Measurements from ENCODE around the gene ULBP2.
A peak's percentile ranks its signal among the peaks of the same experiment; 100 is the strongest.
"Not testable (repeated sequence)": the region's sequence is repeated elsewhere in the genome, so short reads cannot be mapped to it uniquely, and the experiment has no call there.

The ULBP2 gene

DNA sequence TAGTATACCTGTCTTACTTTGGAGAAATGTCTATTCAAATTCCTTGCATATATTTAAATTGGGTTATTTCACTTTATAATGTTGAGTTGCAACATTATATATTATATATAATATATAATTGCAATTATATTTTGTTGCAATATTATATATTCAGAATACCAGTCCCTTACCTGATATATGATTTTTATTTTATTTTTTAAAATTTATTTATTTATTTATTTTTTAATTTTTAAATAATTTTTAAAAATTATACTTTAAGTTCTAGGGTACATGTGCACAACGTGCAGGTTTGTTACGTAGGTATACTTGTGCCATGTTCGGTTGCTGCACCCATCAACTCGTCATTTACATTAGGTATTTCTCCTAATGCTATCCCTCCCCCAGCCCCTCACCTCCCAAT, 14.8 kb upstream of the ULBP2 start:
- not testable (repeated sequence) for DNase-seq (ENCODE audit: low read depth in 2 of 2)

- no peak for DNase-seq (ENCODE audit: low read depth in 2 of 2)
Observed at GRCh38 chr6:149929422-149929821, 12.4 kb upstream of the ULBP2 start.

DNA sequence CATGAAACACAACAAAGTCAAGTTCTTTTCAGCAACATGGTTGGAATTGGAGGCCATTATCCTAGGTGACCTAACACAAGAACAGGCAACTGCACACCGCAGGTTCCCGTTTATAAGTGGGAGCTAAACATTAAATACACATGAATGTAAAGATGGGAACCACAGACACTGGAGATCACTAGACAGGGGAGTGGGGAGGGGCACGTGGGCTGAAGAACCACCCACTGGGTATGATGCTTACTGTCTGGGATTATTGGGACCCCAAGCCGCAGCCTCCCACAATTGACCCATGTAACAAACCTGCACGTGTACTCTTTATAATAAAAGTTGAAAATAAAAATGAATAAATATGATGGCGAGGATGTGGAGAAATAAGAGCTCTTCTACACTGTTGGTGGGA, 10.3 kb upstream of the ULBP2 start:
- no peak for DNase-seq (ENCODE audit: low read depth in 2 of 2)

DNA sequence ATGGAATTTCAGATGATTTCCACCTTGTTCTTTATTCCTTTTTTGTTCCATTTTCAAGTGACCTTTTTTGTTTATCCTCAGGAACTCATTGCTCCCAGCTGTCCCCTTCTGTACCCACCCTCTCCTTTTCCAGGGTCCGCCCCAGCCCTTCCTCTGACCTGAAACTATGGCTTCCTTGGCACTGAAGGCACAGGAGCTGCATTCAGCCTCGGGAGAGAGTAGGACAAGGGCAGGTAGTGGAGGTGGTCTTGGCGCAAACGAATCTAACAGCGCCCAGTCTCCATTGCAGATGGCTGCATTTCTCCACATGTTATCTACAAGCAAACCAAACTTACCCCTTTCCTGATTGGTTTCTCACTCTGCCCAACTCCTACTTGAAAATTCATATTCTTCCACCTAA, 8.8 kb upstream of the ULBP2 start:
- no peak for DNase-seq (ENCODE audit: low read depth in 2 of 2)

DNA sequence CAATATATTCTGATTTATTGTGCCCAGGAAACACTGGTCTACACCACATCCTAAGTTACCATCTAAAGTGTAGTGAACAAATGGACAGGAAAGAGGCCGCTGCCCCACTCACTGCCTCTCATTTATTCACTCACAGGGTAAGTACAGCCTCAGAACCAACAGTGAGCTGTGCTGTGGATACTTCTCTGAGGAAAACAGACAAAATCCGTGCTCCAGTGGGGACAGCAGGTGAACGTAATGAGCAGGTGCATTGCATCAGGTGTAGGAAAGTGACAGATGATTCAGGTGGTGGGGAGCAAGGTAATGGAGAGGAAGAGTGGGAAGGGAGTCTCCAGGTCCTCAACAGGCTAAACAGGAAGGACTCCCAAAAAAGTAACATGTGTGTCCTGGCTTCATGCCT, 8.4 kb upstream of the ULBP2 start:
- no peak for DNase-seq (ENCODE audit: low read depth in 2 of 2)

- DNase-seq (ENCODE audit: low read depth in 2 of 2), result peak; percentile 50 to 52
Observed at GRCh38 chr6:149934249-149935156, 7.3 kb upstream of the ULBP2 start.

- no peak for DNase-seq (ENCODE audit: low read depth in 2 of 2)
Observed at GRCh38 chr6:149935246-149935645, 6.6 kb upstream of the ULBP2 start.

GRCh38 chr6:149935668-149936067, 6.1 kb upstream of the ULBP2 start:
- no peak for DNase-seq (ENCODE audit: low read depth in 2 of 2)

DNA sequence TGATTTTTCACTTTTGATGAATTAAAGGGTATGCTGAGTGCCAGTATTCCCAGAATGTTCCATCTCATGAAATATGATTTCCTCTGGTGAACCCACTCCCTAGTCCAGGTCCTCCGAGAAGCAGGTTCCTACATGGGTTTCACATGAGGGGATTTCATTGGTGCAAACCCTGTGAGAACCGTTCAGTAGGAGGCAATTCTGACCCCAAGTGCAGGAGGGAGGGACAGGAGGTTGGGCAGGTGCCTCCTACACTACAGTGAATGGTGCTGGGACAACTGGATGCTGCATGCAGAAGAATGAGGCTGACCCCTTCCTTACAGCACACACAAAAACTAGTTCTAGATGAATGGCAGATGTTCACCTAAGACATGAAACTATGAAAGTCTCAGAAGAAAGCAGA, 5.1 kb upstream of the ULBP2 start:
- DNase-seq (ENCODE audit: low read depth in 2 of 2), result no peak

- DNase-seq (ENCODE audit: low read depth in 2 of 2), result not testable (repeated sequence)
Observed at GRCh38 chr6:149938013-149938570, 3.7 kb upstream of the ULBP2 start.

DNA sequence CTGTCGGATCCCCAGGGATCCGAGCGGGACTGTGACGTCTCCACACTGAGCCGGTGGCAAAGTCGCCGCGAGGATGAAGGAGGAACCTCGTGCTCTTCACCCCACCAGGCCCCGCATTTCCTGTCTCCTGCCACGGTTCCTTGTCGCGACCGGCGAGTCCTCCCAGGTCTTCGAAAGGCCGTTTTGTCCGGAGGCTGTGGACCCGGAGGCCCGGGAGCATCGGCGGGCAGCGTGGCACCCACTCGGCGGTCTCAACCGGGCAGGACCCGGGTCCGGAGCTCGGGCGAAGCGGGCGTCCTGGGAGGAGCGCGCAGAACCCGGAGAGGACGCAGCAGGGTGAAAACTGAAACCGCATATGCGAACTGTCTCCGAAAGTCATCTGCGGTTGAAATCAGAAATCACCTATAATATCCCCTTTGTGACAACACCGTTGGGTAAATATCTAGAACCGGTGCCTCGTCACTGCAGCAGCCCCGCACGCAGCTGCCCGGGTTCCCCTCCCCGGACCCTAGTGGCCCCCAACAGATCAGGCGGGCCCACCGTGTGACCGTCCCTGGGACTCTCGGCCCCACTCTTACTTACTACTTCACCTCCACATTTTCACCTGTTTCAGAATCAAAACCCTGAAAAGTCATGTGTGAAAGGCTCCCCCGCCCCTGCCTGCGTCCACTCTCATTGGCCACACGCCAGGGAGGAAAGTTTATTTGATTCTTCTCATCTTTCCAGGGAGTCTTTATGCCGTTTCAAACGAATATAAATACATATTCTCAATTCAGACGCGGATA, 3.1 kb upstream of the ULBP2 start:
- DNase-seq (ENCODE audit: low read depth in 2 of 2), result no peak

DNA sequence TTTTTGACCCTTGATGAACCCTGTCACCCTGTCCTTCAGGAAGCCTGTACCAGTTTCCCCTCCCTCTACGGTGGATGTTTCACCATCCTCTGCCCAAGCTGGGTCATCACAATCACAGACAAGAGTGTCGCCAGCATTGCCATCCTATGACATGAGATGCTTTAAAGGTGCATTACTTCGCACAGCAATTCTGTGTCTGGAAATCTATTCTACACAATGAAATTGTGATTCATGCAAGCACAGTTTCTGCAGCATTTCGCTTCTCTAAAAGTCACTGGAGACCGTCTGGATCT, 2.5 kb upstream of the ULBP2 start:
- no peak for DNase-seq (ENCODE audit: low read depth in 2 of 2)

DNA sequence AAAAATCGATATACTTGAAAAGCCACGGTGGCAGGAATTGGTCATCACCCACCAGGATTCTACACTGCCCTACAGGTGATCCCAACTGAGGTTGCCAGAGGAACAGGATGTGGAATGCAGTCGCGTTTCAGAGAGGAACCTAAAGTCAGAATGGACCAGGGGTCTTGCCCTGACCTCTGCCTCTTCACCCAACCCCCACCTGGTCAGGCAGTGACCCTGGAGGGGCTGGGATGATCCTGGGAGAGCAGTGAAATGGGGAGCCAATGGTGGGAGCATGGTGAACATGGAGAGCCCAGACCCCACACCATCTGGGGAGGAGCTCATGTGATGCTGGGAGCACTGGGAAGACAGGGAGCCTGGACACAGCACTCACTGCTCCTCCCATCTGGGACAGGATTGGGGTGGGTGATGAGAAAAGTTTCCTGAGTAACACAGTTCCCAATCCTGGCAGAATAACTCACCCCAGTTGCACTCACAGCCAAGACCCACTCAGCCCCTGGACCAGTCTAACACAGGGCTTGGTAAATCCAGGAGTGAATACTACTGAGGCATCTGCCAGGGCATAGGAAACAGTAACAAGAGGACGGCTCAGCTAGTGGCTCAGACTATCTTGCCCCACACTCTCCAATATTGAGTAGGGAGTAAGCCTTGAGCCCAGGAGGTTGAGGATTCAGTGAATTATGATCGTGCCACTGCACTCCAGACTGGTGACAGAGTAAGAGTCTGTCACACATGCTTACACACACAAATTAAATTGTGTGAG, 1.7 kb upstream of the ULBP2 start:
- DNase-seq (ENCODE audit: low read depth in 2 of 2), result no peak

DNA sequence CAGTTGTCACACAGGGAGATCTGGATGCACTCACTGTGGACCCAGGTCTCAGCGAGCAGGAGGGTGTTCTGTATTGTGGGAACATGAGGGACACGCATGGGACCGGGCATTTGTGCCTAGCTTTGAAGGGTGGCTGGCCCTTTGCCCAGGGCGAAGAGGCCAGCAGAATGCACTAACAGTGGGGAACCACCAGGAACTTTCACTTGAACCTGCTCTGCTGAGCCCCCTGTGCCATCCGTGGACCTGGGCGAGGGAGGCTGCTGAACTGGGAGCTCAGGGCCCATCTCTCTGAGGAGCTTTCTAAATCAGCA, 1.2 kb upstream of the ULBP2 start:
- no peak for DNase-seq (ENCODE audit: low read depth in 2 of 2)

DNA sequence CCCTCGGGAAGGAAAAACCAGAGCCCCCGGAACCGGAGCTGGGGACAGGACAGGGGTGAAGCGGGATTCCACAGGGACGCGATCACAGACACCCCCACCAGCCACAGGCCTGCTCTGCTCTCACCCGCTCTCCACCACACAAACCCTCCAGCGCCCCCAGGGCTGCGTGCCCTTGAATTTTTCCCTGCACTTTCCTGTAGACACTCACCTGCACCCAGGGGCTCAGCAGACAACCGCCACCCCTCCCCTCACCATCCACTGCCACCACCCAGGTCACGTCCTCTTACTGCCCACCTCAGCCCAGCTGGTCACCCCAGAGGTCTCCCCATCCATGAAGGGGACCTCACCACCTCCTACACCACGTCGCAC, 631 bp downstream of the ULBP2 start:
- DNase-seq (ENCODE audit: low read depth in 2 of 2), result no peak

- DNase-seq (ENCODE audit: low read depth in 2 of 2), result not testable (repeated sequence)
Observed at GRCh38 chr6:149943321-149943720, 1.5 kb downstream of the ULBP2 start.

- not testable (repeated sequence) for DNase-seq (ENCODE audit: low read depth in 2 of 2)
Observed at GRCh38 chr6:149945276-149945675, 3.5 kb downstream of the ULBP2 start.

- not testable (repeated sequence) for DNase-seq (ENCODE audit: low read depth in 2 of 2)
Observed at GRCh38 chr6:149946631-149947030, 4.8 kb downstream of the ULBP2 start.

- not testable (repeated sequence) for DNase-seq (ENCODE audit: low read depth in 2 of 2)
Observed at GRCh38 chr6:149947533-149947932, 5.7 kb downstream of the ULBP2 start.

DNA sequence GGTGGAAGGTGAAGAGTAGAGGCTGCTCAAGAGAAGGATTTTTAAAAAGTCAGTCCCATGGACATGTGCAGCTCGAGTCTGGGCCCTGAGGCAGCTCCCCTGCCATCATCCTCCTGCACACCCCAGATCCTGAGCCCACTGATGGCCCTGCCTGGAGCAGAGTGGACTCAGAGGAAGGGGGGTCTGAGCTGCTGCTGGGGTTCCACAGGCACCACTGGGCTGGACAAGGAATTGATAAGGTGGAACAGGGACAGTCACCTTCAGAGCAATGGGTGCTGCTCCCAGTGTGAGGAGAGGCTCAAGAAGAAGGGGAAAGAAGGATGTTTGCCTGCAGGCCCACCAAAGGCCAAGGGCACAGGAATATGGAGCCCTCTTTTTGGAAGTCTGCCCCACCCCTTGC, 6.2 kb downstream of the ULBP2 start:
- DNase-seq (ENCODE audit: low read depth in 2 of 2), result no peak

DNA sequence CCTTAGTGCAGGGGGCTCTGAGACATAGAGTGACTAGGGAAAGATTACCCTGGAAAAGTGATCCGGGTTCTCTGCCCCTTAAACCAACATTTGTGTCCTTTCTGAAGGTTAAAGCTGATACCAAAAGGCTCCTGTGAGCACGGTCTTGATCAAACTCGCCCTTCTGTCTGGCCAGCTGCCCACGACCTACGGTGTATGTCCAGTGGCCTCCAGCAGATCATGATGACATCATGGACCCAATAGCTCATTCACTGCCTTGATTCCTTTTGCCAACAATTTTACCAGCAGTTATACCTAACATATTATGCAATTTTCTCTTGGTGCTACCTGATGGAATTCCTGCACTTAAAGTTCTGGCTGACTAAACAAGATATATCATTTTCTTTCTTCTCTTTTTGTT, 6.8 kb downstream of the ULBP2 start:
- no peak for DNase-seq (ENCODE audit: low read depth in 2 of 2)

GRCh38 chr6:149950423-149950822, 8.6 kb downstream of the ULBP2 start:
- no peak for DNase-seq (ENCODE audit: low read depth in 2 of 2)

All from fibroblast of skin of left quadriceps (primary cell).